Stimulated activated CD4-positive, alpha-beta T cell treated with anti-CD3 and anti-CD28 coated beads, TNF-alpha, amount 100 ng/mL, for 4 hours (primary cell): ENCODE measurements around the gene TCF7.

Source experiments
- DNase-seq, 3 experiments: peaks; one replicate each; pipeline ENCODE4 v3.0.0-alpha.2; 2020; ENCODE audit warnings: low read depth in 3 of 3

The TCF7 gene

GRCh38 chr5:134090522-134090921 is 24.0 kb upstream of the TCF7 start:
- DNase-seq: no peak

GRCh38 chr5:134091626-134092121 is 22.8 kb upstream of the TCF7 start:
- no peak for DNase-seq

- no peak for DNase-seq
These were observed 21.6 kb upstream of the TCF7 start for GRCh38 chr5:134092875-134093274.

- no peak for DNase-seq
These were observed 21.1 kb upstream of the TCF7 start for GRCh38 chr5:134093351-134093750.

- DNase-seq: no peak
These were observed 19.2 kb upstream of the TCF7 start for GRCh38 chr5:134095293-134095692.

- no peak for DNase-seq
These were observed 18.4 kb upstream of the TCF7 start for GRCh38 chr5:134095887-134096589.

- DNase-seq: no peak
These were observed 17.2 kb upstream of the TCF7 start for GRCh38 chr5:134097211-134097749.

- no peak for DNase-seq
These were observed 15.8 kb upstream of the TCF7 start for GRCh38 chr5:134098690-134099089.

- DNase-seq: no peak
These were observed 15.1 kb upstream of the TCF7 start for GRCh38 chr5:134099288-134099872.

GRCh38 chr5:134099939-134100282 is 14.6 kb upstream of the TCF7 start:
- no peak for DNase-seq

- peak; percentile 56 to 75 (median 67) for DNase-seq
These were observed 14.0 kb upstream of the TCF7 start for GRCh38 chr5:134100283-134101091.

- DNase-seq: peak; percentile 58 to 64 (median 61)
These were observed 12.6 kb upstream of the TCF7 start for GRCh38 chr5:134101686-134102439.

GRCh38 chr5:134103397-134103796 is 11.1 kb upstream of the TCF7 start:
- DNase-seq: no peak

GRCh38 chr5:134103998-134104654 is 10.4 kb upstream of the TCF7 start:
- DNase-seq: no peak

GRCh38 chr5:134106991-134107701 is 7.3 kb upstream of the TCF7 start:
- DNase-seq: no peak

GRCh38 chr5:134107779-134108178 is 6.7 kb upstream of the TCF7 start:
- no peak for DNase-seq

GRCh38 chr5:134110382-134110781 is 4.1 kb upstream of the TCF7 start:
- DNase-seq: no peak

GRCh38 chr5:134111741-134112647 is 2.5 kb upstream of the TCF7 start:
- DNase-seq: no peak

GRCh38 chr5:134112726-134113362 is 1.6 kb upstream of the TCF7 start:
- no peak for DNase-seq
